Mesendoderm (in vitro differentiated cells): ENCODE results near the gene CLCA2.

ENCODE experiments used
- DNase-seq: peaks from one replicate; pipeline ENCODE4 v3.0.0; 2013
- H2AK5ac ChIP-seq: 2 replicates; pipeline ENCODE4 v1.6.1; 2013; ENCODE audit warnings: low read length, inconsistent platforms
- H2BK120ac ChIP-seq: 2 replicates; pipeline ENCODE4 v1.6.1; 2013; ENCODE audit warnings: low read depth, mild to moderate bottlenecking, low read length, moderate library complexity, mixed read lengths
- H2BK15ac ChIP-seq: replicated peaks from 2 replicates; pipeline ENCODE4 v1.6.1; 2013; ENCODE audit warnings: low read depth, mild to moderate bottlenecking, moderate library complexity
- H2BK5ac ChIP-seq: 2 replicates; pipeline ENCODE4 v1.6.1; 2013; ENCODE audit warnings: low read length, inconsistent platforms
- H3K18ac ChIP-seq: 2 replicates; pipeline ENCODE4 v1.6.1; 2013; ENCODE audit warnings: mild to moderate bottlenecking, low read length, mixed read lengths
- H3K23ac ChIP-seq: one replicate; pipeline ENCODE4 v1.6.1; 2013; ENCODE audit warnings: low read length
- H3K27ac ChIP-seq: 2 replicates; pipeline ENCODE4 v1.5.1; 2013; ENCODE audit warnings: low read depth, mild to moderate bottlenecking, inconsistent platforms, low read length, moderate library complexity
- H3K27me3 ChIP-seq: 2 replicates; pipeline ENCODE4 v1.6.1; 2013; ENCODE audit warnings: low read length, control low read depth, mild to moderate bottlenecking, inconsistent platforms; ENCODE audit not compliant: insufficient read depth, poor library complexity
- H3K36me3 ChIP-seq: 2 replicates; pipeline ENCODE4 v1.6.1; 2013; ENCODE audit warnings: low read length, inconsistent platforms; ENCODE audit not compliant: control insufficient read depth, insufficient read depth
- H3K4ac ChIP-seq: one replicate; pipeline ENCODE4 v1.6.1; 2013; ENCODE audit warnings: low read depth, mild to moderate bottlenecking, low read length, moderate library complexity
- H3K4me1 ChIP-seq: 2 replicates; pipeline ENCODE4 v1.6.1; 2013; ENCODE audit warnings: low read depth, low read length, inconsistent platforms; ENCODE audit not compliant: control insufficient read depth
- H3K4me2 ChIP-seq: 2 replicates; pipeline ENCODE4 v1.6.1; 2013; ENCODE audit warnings: low read length
- H3K4me3 ChIP-seq: 2 replicates; pipeline ENCODE4 v1.5.1; 2013; ENCODE audit warnings: mild to moderate bottlenecking, low read length
- H3K56ac ChIP-seq: one replicate; pipeline ENCODE4 v1.6.1; 2013; ENCODE audit warnings: low read length
- H3K79me1 ChIP-seq: 2 replicates; pipeline ENCODE4 v1.6.1; 2013; ENCODE audit warnings: low read length, inconsistent platforms
- H3K79me2 ChIP-seq: 2 replicates; pipeline ENCODE4 v1.6.1; 2013; ENCODE audit warnings: mild to moderate bottlenecking, low read length; ENCODE audit not compliant: control insufficient read depth, insufficient read depth
- H3K9ac ChIP-seq: 2 replicates; pipeline ENCODE4 v1.6.1; 2013; ENCODE audit warnings: low read length, inconsistent platforms
- H4K5ac ChIP-seq: one replicate; pipeline ENCODE4 v1.6.1; 2013; ENCODE audit warnings: low read length
- H4K8ac ChIP-seq: one replicate; pipeline ENCODE4 v1.6.1; 2013; ENCODE audit warnings: low read depth, mild to moderate bottlenecking, control low read depth, low read length, moderate library complexity
- WGBS: extraction: QIAGEN DNeasy Blood & Tissue Kit; methylation state at CpG from one replicate; pipeline ENCODE4 v1.1.7; 2013; ENCODE audit warnings: low lambda C conversion rate, missing lambda C conversion rate; ENCODE audit not compliant: insufficient coverage; ENCODE audit errors: extremely low coverage; 5-methylcytosine and 5-hydroxymethylcytosine counted together

The CLCA2 gene

DNA sequence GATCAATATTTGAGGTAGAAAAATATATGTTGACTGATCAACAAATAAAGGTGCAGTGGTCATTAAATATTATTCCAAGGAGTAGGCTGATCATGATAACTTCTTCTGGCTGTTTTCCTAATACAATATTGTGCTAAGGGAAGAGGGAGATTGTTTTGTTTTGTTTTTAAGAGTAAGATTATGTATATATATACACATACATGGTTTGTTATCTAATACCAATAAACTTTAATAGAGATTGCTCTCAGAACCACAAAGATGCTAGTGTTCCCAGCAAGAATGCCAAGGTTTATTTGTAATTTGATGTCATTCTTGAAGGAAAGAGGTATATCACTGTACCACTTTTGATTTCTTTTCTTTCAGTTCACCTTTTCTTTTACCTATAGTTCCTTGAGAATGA, 10.1 kb downstream of the CLCA2 start:
- Histone ChIP-seq H3K4me2 (no peak overlapping the region), H2BK15ac (no peak overlapping the region), H3K36me3 (no peaks in the 10 kb centered on the region), H3K27me3 (no peaks in the 10 kb centered on the region), H3K18ac (no peak overlapping the region), H3K23ac (no peak overlapping the region), H3K9ac (no peak overlapping the region), H3K56ac (no peak overlapping the region), H3K79me1 (no peaks in the 10 kb centered on the region), H4K8ac (no peak overlapping the region), H4K5ac (no peak overlapping the region), H3K4me1 (no peaks in the 10 kb centered on the region), H3K27ac (no peak overlapping the region), H3K79me2 (no peaks in the 10 kb centered on the region), H2AK5ac (no peak overlapping the region), H2BK120ac (no peak overlapping the region), H2BK5ac (no peak overlapping the region), H3K4ac (no peak overlapping the region), H3K4me3 (no peak overlapping the region)
- no peak for DNase-seq

- Histone ChIP-seq H2BK5ac (no peak overlapping the region), H3K36me3 (no peaks in the 10 kb centered on the region), H3K4me3 (no peak overlapping the region), H4K8ac (no peak overlapping the region), H3K9ac (no peak overlapping the region), H3K79me1 (no peaks in the 10 kb centered on the region), H3K56ac (no peak overlapping the region), H3K18ac (no peak overlapping the region), H3K4me1 (no peaks in the 10 kb centered on the region), H3K79me2 (no peaks in the 10 kb centered on the region), H4K5ac (no peak overlapping the region), H3K27me3 (no peaks in the 10 kb centered on the region), H2AK5ac (no peak overlapping the region), H2BK15ac (no peak overlapping the region), H3K27ac (no peak overlapping the region), H3K4ac (no peak overlapping the region), H3K4me2 (no peak overlapping the region), H2BK120ac (no peak overlapping the region), H3K23ac (no peak overlapping the region)
- WGBS = no CpG with 5 or more reads among the region's 2 CpGs
- DNase-seq = peak; percentile 14
These were observed 11.4 kb downstream of the CLCA2 start for GRCh38 chr1:86435327-86435726.

DNA sequence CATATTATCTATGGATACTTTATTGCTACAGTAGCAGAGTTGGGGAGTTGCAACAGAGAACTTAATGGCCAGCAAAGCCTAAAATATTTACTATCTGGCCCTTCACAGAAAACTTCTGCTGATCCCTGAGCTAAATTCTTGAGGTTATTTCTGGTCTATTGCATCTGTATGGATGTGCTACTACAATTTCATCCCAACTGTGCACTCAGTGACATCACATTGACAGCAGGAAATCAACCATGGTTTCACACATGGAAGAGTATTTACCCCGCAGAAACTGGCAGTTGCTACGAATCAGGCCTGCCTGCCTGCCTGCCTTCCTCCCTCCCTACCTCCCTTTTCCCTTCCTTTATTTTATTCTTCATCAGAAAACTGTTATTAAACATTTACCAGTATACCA, 12.1 kb downstream of the CLCA2 start:
- Histone ChIP-seq H2BK5ac (no peak overlapping the region), H3K4me2 (no peak overlapping the region), H3K9ac (no peak overlapping the region), H3K18ac (no peak overlapping the region), H3K79me2 (no peaks in the 10 kb centered on the region), H4K8ac (no peak overlapping the region), H3K27ac (no peak overlapping the region), H3K27me3 (no peaks in the 10 kb centered on the region), H3K4me1 (no peaks in the 10 kb centered on the region), H3K4ac (no peak overlapping the region), H4K5ac (no peak overlapping the region), H3K4me3 (no peak overlapping the region), H2BK15ac (no peak overlapping the region), H2BK120ac (no peak overlapping the region), H3K23ac (no peak overlapping the region), H3K56ac (no peak overlapping the region), H2AK5ac (no peak overlapping the region), H3K36me3 (no peaks in the 10 kb centered on the region), H3K79me1 (no peaks in the 10 kb centered on the region)
- no peak for DNase-seq
- no CpG with 5 or more reads among the region's 2 CpGs for WGBS

DNA sequence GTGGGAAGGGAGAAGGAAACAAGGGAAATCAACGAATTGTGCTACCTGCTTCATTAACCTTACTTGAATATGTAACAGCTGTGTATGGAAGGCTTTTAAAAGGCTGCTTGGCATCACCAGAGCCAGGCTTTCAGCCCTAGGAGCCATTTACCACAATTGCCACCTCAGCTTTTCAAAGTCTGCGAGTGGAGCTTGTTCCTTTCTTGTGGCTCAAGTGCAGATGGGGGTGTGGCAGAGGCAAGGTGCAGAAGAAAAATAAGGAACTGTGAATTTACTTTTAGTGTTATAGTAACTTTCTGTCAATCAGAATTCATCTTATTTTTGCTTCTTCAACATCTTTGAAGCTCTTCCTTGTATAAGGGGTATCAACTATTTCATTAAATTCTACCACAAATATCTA, 17.6 kb downstream of the CLCA2 start:
- no peaks in the 10 kb centered on the region for H3K79me2 ChIP-seq

DNA sequence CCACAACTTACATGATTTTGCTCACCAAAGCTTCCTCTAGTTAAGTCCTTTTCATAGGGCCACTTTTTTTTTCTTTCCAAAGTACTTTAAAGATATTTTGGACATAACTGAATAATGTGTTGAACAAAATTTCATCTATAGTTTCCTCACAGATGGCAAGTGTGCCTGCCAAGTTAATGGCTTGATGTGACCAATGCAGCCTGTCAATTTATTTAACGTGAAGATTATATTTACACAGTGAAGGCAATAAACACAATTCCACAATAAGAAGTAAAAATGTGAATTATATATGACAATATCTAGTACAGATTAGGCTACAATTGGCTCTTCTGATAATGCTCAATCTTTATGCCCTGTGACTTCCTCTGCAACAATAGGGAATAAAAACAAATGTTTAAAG, 18.0 kb downstream of the CLCA2 start:
- Histone ChIP-seq H2BK120ac (no peak overlapping the region), H2AK5ac (no peak overlapping the region), H3K4me2 (no peak overlapping the region), H3K4ac (no peak overlapping the region), H3K4me1 (no peaks in the 10 kb centered on the region), H3K4me3 (no peak overlapping the region), H3K18ac (no peak overlapping the region), H3K27me3 (no peaks in the 10 kb centered on the region), H2BK5ac (no peak overlapping the region), H4K8ac (no peak overlapping the region), H3K56ac (no peak overlapping the region), H3K36me3 (no peaks in the 10 kb centered on the region), H3K23ac (no peak overlapping the region), H2BK15ac (no peak overlapping the region), H3K9ac (no peak overlapping the region), H4K5ac (no peak overlapping the region), H3K79me1 (no peaks in the 10 kb centered on the region), H3K27ac (no peak overlapping the region), H3K79me2 (no peaks in the 10 kb centered on the region)
- no peak for DNase-seq
- no CpG with 5 or more reads among the region's 1 CpG for whole genome bisulfite sequencing

More for the DNA sequence above, 17.6 kb downstream of the CLCA2 start:
- H3K4ac ChIP-seq = no peak overlapping the region
- no peak overlapping the region for H3K27ac ChIP-seq
- no peaks in the 10 kb centered on the region for H3K36me3 ChIP-seq
- H3K4me1 ChIP-seq = no peaks in the 10 kb centered on the region
- H2AK5ac ChIP-seq = no peak overlapping the region
- WGBS = no CpG with 5 or more reads among the region's 2 CpGs
- no peak overlapping the region for H4K5ac ChIP-seq
- DNase-seq = no peak
- H3K23ac ChIP-seq = no peak overlapping the region
- H3K4me2 ChIP-seq = no peak overlapping the region
- no peaks in the 10 kb centered on the region for H3K79me1 ChIP-seq
- H2BK5ac ChIP-seq = no peak overlapping the region
- no peak overlapping the region for H3K4me3 ChIP-seq
- no peak overlapping the region for H3K9ac ChIP-seq
- no peaks in the 10 kb centered on the region for H3K27me3 ChIP-seq
- no peak overlapping the region for H3K56ac ChIP-seq
- H4K8ac ChIP-seq = no peak overlapping the region
- no peak overlapping the region for H3K18ac ChIP-seq
- no peak overlapping the region for H2BK120ac ChIP-seq
- no peak overlapping the region for H2BK15ac ChIP-seq

- DNase-seq = peak; percentile 18
- Histone ChIP-seq H3K36me3 (no peaks in the 10 kb centered on the region), H3K56ac (no peak overlapping the region), H2BK15ac (no peak overlapping the region), H3K4me3 (no peak overlapping the region), H3K4ac (no peak overlapping the region), H3K27me3 (no peaks in the 10 kb centered on the region), H2AK5ac (no peak overlapping the region), H3K4me1 (no peaks in the 10 kb centered on the region), H3K27ac (no peak overlapping the region), H3K79me1 (no peaks in the 10 kb centered on the region), H3K79me2 (no peaks in the 10 kb centered on the region), H3K18ac (no peak overlapping the region), H2BK120ac (no peak overlapping the region), H4K8ac (no peak overlapping the region), H2BK5ac (no peak overlapping the region), H3K23ac (no peak overlapping the region), H3K4me2 (no peak overlapping the region), H3K9ac (no peak overlapping the region), H4K5ac (no peak overlapping the region)
- WGBS = no CpG with 5 or more reads among the region's 1 CpG
These were observed 21.9 kb downstream of the CLCA2 start for GRCh38 chr1:86445919-86446318.
